Mucosa of descending colon (tissue), 3 donors: ENCODE measurements around the gene ITPA. TPM values are rescaled to one million over a fixed set of nuclear protein-coding genes. Genes with fewer than 3 reads are reported as not detected.

ENCODE experiments used
- ATAC-seq: fragments of 200-7000 bp; cut with Tn5 transposase; one replicate; pipeline ENCODE4 v1.9.1; 2020; ENCODE audit warnings: mild to moderate bottlenecking, moderate library complexity
- DNase-seq, 3 donors: peaks; one replicate each; pipeline ENCODE4 v3.0.0-alpha.2; 2020
- H3K36me3 ChIP-seq: fragments of 200-600 bp; one replicate; pipeline ENCODE4 v1.8.0; 2021; ENCODE audit warnings: low read depth, mild to moderate bottlenecking
- H3K4me1 ChIP-seq: fragments of 200-600 bp; one replicate; pipeline ENCODE4 v1.8.0; 2021; ENCODE audit warnings: low read depth, mild to moderate bottlenecking
- H3K4me3 ChIP-seq: fragments of 200-600 bp; one replicate; pipeline ENCODE4 v1.8.0; 2021; ENCODE audit warnings: mild to moderate bottlenecking
- H3K9me3 ChIP-seq: fragments of 200-600 bp; one replicate; pipeline ENCODE4 v1.8.0; 2021; ENCODE audit warnings: mild to moderate bottlenecking
- CTCF ChIP-seq: fragments of 200-600 bp; IDR thresholded peaks from one replicate; pipeline ENCODE4 v1.8.0; 2022; ENCODE audit warnings: antibody characterized with exemption, mild to moderate bottlenecking
- intact Hi-C, 2 donors: fragments of 100-400 bp; cut with DNase I in 1 of 2; cut with micrococcal nuclease in 1 of 2; formaldehyde crosslinking; loops; one replicate each; pipeline versions ENCODE4 v1.11.0 to v1.11.1; 2022; cut with DNase I, micrococcal nuclease
- total RNA-seq, 3 donors: library from RNA; stranded (reverse); fragmentation: NEBNext Ultra II Directional in 2 of 3; extraction: Animal tissue kit (Norgen Biotek cat#: 25700) in 2 of 3; gene quantifications; one replicate each; pipeline versions ENCODE4 v1.2.1 to v1.2.4, GENCODE V29; 2021 to 2023
- donor health status: DM: no; HTN: no; CAD: no; lungs with moderate emphysema.
- donor health status: DM: no; HTN: no; CAD: no.
- donor health status: DM: no; HTN: yes; CAD: no.

The ITPA gene
- total RNA-seq, 3 donors from 2014 or later, result 29.8 to 44.7 (median 43.8) TPM

GRCh38 chr20:3228750-3229032, 19.4 kb downstream of the ITPA start:
- ATAC-seq, result no peak

GRCh38 chr20:3229158-3229557, 19.9 kb downstream of the ITPA start:
- ATAC-seq (no peak), DNase-seq (no peak)
- H3K36me3 ChIP-seq, result no peaks in the 10 kb centered on the region
- intact Hi-C loops, result no loop called here
- H3K4me3 ChIP-seq, result no peak overlapping the region
- no peaks in the 10 kb centered on the region for H3K4me1 ChIP-seq
- no peak for TF ChIP-seq CTCF
- no peaks in the 10 kb centered on the region for H3K9me3 ChIP-seq

More at GRCh38 chr20:3228750-3229032, 19.4 kb downstream of the ITPA start:
- intact Hi-C loops, result no loop called here
- no peak for DNase-seq
- no peak for TF ChIP-seq CTCF
- no peaks in the 10 kb centered on the region for H3K9me3 ChIP-seq
- no peaks in the 10 kb centered on the region for H3K4me1 ChIP-seq
- H3K36me3 ChIP-seq, result no peaks in the 10 kb centered on the region
- no peak overlapping the region for H3K4me3 ChIP-seq

GRCh38 chr20:3229798-3230197, 20.5 kb downstream of the ITPA start:
- ATAC-seq, result peak; percentile 5
- Histone ChIP-seq H3K4me1 (no peaks in the 10 kb centered on the region), H3K9me3 (no peaks in the 10 kb centered on the region), H3K4me3 (no peak overlapping the region), H3K36me3 (no peaks in the 10 kb centered on the region)
- no peak for TF ChIP-seq CTCF
- intact Hi-C loops, result no loop called here
- no peak for DNase-seq

- ATAC-seq, result no peak
- intact Hi-C loops, result no loop called here
- no peaks in the 10 kb centered on the region for H3K4me1 ChIP-seq
- no peaks in the 10 kb centered on the region for H3K9me3 ChIP-seq
- DNase-seq, result no peak
- H3K36me3 ChIP-seq, result no peaks in the 10 kb centered on the region
- no peak overlapping the region for H3K4me3 ChIP-seq
- TF ChIP-seq CTCF, result no peak
These were observed 21.8 kb downstream of the ITPA start for GRCh38 chr20:3231116-3231515.

- TF ChIP-seq CTCF, result no peak
- intact Hi-C loops, result no loop called here
- no peaks in the 10 kb centered on the region for H3K9me3 ChIP-seq
- DNase-seq (no peak), ATAC-seq (no peak)
- H3K4me3 ChIP-seq, result no peak overlapping the region
- H3K36me3 ChIP-seq, result no peaks in the 10 kb centered on the region
- no peaks in the 10 kb centered on the region for H3K4me1 ChIP-seq
These were observed 22.7 kb downstream of the ITPA start for GRCh38 chr20:3231889-3232588.
